ENCODE measurements around the gene VAMP8.

Gene VAMP8

DNA sequence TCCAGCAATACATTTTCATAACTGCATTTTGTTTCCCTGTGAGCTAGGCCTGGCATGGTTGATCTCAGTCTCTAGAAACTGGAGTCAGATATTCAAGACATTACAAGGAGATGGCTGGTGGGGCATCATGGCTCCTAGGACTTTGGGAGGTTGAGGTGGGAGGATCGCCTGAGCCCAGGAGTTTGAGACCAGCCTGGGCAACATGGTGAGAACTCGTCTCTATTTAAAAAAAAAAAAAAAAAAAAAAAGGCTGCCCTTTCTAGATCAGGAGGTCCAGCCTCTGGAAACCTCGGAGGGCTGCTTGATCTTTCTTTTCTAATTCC lies 362 bp upstream of the VAMP8 start:
- TF ChIP-seq JUND (IDR thresholded peaks at IDR 0.05; ENCODE audit: low read depth): no peak
- in situ Hi-C loops (cut with HindIII; ENCODE audit: low pct_unique_long_range_greater_than_20kb, low sequenced_read_pairs): no loop called here
- no peak for DNase-seq (ENCODE audit: low read depth in 1 of 2, low spot score in 1 of 2)

- in situ Hi-C loops (cut with HindIII; ENCODE audit: low pct_unique_long_range_greater_than_20kb, low sequenced_read_pairs): no loop called here
- no peak for TF ChIP-seq JUND (IDR thresholded peaks at IDR 0.05; ENCODE audit: low read depth)
- no peak for DNase-seq (ENCODE audit: low read depth in 1 of 2, low spot score in 1 of 2)
These were observed 1.1 kb downstream of the VAMP8 start for GRCh38 chr2:85578243-85579180.

DNA sequence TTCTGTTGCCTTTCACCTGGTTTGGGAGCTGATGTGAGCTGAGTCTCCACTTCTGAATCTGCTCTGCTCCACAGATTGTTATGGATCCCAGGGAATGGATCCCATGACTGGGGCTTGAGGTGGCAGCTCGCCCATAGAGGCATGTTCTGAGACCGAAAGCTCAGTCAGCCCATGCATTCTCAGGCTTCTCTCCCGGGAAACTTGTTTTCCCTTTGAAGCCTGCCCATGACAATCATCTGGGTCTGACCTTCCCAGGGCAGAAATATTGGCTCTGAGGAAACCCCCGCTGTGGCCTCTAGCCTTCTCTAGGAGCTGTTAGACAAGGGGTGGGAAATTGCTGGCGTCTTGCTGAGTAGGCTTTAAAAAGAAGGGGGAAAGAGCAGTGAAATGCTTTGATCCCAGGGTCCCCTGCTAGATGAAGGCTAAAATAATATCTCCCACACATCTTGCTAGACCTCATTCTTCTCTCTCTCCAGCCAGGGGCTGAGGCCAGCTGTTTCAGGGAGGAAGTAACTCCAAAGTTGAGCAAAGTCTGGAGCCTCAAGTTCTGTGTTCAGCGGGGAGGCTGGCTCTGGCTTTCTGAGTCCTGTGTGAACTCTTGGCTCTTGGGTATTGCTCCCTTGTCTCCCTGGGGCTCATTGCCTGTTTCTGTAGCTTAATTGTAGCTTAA lies 2.0 kb downstream of the VAMP8 start:
- no peak for DNase-seq (ENCODE audit: low read depth in 1 of 2, low spot score in 1 of 2)
- no peak for TF ChIP-seq JUND (IDR thresholded peaks at IDR 0.05; ENCODE audit: low read depth)
- in situ Hi-C loops (cut with HindIII; ENCODE audit: low pct_unique_long_range_greater_than_20kb, low sequenced_read_pairs): no loop called here

GRCh38 chr2:85580206-85580605 lies 2.8 kb downstream of the VAMP8 start:
- no peak for TF ChIP-seq JUND (IDR thresholded peaks at IDR 0.05; ENCODE audit: low read depth)
- in situ Hi-C loops (cut with HindIII; ENCODE audit: low pct_unique_long_range_greater_than_20kb, low sequenced_read_pairs): no loop called here
- DNase-seq (ENCODE audit: low read depth in 1 of 2, low spot score in 1 of 2): no peak

DNA sequence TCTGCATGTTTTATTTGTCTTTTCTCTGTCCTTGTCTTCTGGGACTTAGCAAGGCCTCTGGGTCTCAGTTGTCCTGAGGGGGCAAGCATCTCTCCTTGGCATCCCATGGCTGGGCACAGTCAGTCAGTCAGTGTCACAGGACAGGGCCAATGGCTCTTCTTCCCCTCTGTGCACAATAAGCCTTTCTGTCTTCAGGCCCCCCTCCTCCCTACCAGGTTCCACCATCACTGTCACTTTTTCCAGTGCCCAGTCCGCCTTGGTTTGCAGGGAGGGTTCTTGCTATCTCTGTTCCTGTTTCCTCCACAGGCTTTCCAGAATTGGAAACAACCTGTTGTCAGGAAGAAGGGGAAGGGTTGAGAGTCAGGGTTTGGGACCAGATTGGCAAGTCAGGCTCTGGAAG lies 5.1 kb downstream of the VAMP8 start:
- in situ Hi-C loops (cut with HindIII; ENCODE audit: low pct_unique_long_range_greater_than_20kb, low sequenced_read_pairs): no loop called here
- no peak for TF ChIP-seq JUND (IDR thresholded peaks at IDR 0.05; ENCODE audit: low read depth)
- DNase-seq (ENCODE audit: low read depth in 1 of 2, low spot score in 1 of 2): no peak

GRCh38 chr2:85583667-85584353 lies 6.4 kb downstream of the VAMP8 start:
- in situ Hi-C loops (cut with HindIII; ENCODE audit: low pct_unique_long_range_greater_than_20kb, low sequenced_read_pairs): no loop called here
- no peak for TF ChIP-seq JUND (IDR thresholded peaks at IDR 0.05; ENCODE audit: low read depth)
- no peak for DNase-seq (ENCODE audit: low read depth in 1 of 2, low spot score in 1 of 2)

DNA sequence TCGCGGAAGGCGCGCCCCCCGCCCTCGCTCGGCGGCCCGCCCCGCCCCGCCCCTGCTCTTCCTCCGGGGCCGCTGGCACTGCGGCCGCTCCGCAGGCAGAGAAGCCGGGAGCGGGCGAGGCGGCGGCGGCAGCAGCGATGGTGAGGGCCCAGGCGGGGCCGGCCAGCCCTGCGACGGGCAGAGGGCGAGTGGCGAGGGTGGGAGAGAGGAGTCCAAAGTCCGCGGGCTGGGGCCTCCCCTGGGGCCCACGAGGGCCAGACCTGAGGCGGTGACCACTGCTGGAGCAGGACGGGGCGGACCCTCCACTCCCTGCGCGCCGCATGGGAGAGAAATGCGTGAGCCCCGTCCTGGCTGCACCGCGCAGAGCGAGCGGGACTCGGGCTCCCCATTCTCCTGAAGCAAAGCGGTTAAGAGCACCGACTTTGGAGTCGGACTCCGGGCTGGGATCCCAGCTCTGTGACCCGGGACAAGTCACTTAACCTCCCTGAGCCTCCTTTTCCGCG lies 7.0 kb downstream of the VAMP8 start, which contains the start of gene VAMP5:
Gene VAMP5 (plus strand): TSS at position 78 of the 503 bp plus-strand sequence. CDS start 60 bp downstream, at position 138.
- no peak for DNase-seq (ENCODE audit: low read depth in 1 of 2, low spot score in 1 of 2)
- in situ Hi-C loops (cut with HindIII; ENCODE audit: low pct_unique_long_range_greater_than_20kb, low sequenced_read_pairs): no loop called here
- no peak for TF ChIP-seq JUND (IDR thresholded peaks at IDR 0.05; ENCODE audit: low read depth)

DNA sequence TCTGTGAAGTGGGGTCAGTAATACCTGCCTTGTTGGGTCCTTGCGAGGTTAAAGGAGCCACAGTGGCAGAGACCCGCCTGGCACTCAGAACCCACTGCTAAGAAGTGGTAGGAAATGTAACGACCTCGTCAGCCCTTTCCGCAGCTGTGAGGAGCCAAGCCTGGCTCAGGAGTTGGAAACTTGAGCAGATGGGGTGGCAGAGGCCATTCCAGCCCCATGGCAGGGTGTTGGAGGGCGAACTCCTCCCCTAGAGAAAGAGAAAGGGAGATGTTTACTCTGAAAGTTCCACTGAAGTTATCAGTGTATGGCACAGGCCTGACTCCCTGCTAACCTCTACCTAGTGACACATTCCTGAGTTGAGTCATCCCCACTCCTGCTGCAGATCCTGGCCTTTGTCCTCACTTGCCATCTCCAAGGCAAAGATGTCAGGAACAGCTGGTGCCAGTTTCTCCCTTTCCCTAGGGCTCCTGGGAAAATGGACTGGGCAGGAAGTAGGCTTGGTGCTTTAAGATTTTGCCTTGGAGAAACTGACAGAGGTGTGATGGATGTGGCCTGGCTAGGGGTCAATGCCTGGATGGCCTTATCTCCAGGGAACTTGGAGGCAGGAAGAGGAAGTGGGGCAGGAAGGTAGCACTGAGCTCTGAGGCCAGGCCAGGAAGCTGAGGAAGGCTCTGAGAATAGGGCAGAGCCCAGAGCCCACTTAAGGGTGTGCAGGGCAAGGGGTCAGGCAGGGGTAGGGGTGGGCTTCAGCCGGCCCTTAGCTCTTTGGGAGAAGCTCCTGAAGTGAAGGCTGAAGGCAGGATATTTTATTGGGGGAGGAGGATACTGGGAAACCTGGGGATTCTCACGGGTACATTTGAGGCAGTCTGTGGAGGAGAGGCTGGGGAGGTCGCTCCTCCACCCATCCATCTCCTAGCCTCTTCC lies 7.7 kb downstream of the VAMP8 start:
- DNase-seq (ENCODE audit: low read depth in 1 of 2, low spot score in 1 of 2): no peak
- no peak for TF ChIP-seq JUND (IDR thresholded peaks at IDR 0.05; ENCODE audit: low read depth)
- in situ Hi-C loops (cut with HindIII; ENCODE audit: low pct_unique_long_range_greater_than_20kb, low sequenced_read_pairs): no loop called here

DNA sequence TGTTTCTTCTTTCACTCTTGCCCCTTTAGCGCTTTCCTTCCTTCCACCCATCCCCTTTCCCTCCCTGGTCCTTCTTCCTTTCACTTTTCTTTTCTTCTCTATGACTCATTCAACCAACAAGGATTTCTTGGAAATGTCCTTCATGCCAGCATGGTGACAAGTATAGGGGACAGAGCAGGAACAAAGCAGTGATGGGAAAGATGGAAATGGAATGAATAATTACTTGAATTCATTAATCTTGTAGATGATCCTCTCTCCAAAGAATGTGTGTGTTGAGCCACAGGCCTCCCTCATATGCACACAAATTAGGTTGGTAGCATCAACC lies 8.4 kb downstream of the VAMP8 start:
- in situ Hi-C loops (cut with HindIII; ENCODE audit: low pct_unique_long_range_greater_than_20kb, low sequenced_read_pairs): no loop called here
- no peak for DNase-seq (ENCODE audit: low read depth in 1 of 2, low spot score in 1 of 2)
- no peak for TF ChIP-seq JUND (IDR thresholded peaks at IDR 0.05; ENCODE audit: low read depth)

DNA sequence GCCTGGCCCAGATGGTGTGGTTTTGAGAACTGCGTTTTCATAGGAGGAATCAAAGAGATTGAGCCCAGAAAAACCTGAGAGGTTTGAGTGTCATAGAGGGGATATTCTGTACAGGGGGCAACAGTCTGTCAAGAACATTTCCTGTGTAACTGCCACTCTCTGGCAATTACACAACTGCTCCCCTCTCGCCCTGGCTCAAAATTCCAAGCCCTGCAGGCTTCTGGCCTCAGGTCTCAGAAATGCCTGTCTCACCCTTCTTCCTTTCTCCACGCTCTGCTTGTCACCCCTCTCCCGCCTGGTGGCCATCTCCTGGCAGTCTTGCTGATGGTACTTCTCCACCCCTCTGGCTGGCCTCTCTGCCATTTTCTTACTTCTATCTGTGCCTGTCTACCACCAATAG lies 10.8 kb downstream of the VAMP8 start:
- DNase-seq (ENCODE audit: low read depth in 1 of 2, low spot score in 1 of 2): no peak
- TF ChIP-seq JUND (IDR thresholded peaks at IDR 0.05; ENCODE audit: low read depth): no peak
- in situ Hi-C loops (cut with HindIII; ENCODE audit: low pct_unique_long_range_greater_than_20kb, low sequenced_read_pairs): no loop called here

DNA sequence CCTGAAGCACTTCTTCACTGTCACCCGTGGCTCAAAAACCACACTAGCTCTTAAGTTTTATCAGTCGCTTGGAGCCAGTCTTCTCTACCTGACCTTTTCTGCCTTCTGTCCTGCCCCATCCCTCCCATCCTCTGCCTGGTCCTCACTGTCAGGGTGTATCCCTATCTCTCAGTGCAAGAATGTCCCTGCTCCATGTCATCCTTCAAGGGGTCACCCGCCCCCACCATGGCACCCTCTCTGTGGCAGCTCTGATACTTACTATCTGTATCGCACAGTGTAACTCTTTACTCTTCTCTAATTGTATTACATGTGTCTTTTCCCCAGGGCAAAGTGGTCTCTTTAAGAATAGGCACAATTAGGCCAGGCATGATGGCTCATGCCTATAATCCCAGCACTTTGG lies 11.3 kb downstream of the VAMP8 start:
- no peak for DNase-seq (ENCODE audit: low read depth in 1 of 2, low spot score in 1 of 2)
- in situ Hi-C loops (cut with HindIII; ENCODE audit: low pct_unique_long_range_greater_than_20kb, low sequenced_read_pairs): no loop called here
- no peak for TF ChIP-seq JUND (IDR thresholded peaks at IDR 0.05; ENCODE audit: low read depth)

DNA sequence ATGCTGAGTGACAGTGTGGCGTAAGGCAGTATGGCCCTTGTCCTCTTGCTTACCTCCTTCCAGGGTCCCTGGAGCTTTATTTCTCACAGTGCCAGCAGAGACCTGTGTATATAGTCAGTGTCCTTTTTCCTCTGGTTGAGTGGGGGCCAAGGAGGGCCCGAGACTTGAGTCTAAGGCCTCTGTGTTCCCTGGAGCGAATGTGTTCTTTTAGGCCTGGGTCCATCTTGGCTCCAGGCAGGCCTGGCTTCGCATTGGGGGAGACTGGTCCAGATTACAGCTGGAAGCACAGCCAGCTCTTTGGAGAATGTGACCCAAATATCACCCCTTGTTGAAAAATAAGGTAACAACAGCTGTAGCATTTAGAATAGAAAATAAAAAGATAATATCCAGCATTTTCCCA lies 11.8 kb downstream of the VAMP8 start:
- no peak for DNase-seq (ENCODE audit: low read depth in 1 of 2, low spot score in 1 of 2)
- in situ Hi-C loops (cut with HindIII; ENCODE audit: low pct_unique_long_range_greater_than_20kb, low sequenced_read_pairs): no loop called here
- TF ChIP-seq JUND (IDR thresholded peaks at IDR 0.05; ENCODE audit: low read depth): no peak

Data from T47D (cell line).